Testis (tissue), 2 donors: ENCODE results near the gene MFAP5.

Experiments used
- CTCF ChIP-seq, 3 experiments: fragments of 450-650 bp in 2 of 3; fragments of 200-600 bp in 1 of 3; sonication (generic) in 1 of 3; IDR thresholded peaks; one replicate each; pipeline ENCODE4 v1.5.1; 2016 to 2019; ENCODE audit warnings: antibody characterized with exemption in 3 of 3, mild to moderate bottlenecking in 2 of 3, moderate library complexity in 1 of 3
- POLR2A ChIP-seq: fragments of 450-650 bp; IDR thresholded peaks from one replicate; pipeline ENCODE4 v1.6.1; 2017; ENCODE audit warnings: antibody characterized with exemption, mild to moderate bottlenecking, moderate library complexity

GRCh38 chr12:8689681-8690080 lies 27.1 kb upstream of the MFAP5 start:
- no peak for TF ChIP-seq CTCF (IDR thresholded peaks at IDR 0.05)
- no peak for TF ChIP-seq POLR2A
